Lower leg skin (tissue), 4 donors: ENCODE results near the gene PRKCE. TPM values are rescaled to one million over a fixed set of nuclear protein-coding genes. Genes with fewer than 3 reads are reported as not detected.

ENCODE experiments used
- DNase-seq, 2 donors: peaks; one replicate each; pipeline ENCODE4 v3.0.0-alpha.2; 2019; ENCODE audit warnings: low spot score in 2 of 2
- H3K4me3 ChIP-seq: fragments of 200-600 bp; sonication (generic); 2 replicates; pipeline ENCODE4 v1.5.1; 2017; ENCODE audit warnings: mild to moderate bottlenecking, low read depth; ENCODE audit not compliant: poor library complexity, severe bottlenecking
- POLR2A ChIP-seq, 2 donors: fragments of 450-650 bp; IDR thresholded peaks; one replicate each; pipeline ENCODE4 v1.6.1; 2016 to 2017; ENCODE audit warnings: antibody characterized with exemption in 2 of 2, mild to moderate bottlenecking in 1 of 2, moderate library complexity in 1 of 2
- WGBS, 2 donors: methylation state at CpG; one replicate each; pipeline ENCODE4 v1.1.5; 2018; 5-methylcytosine and 5-hydroxymethylcytosine counted together
- intact Hi-C: fragments of 100-400 bp; cut with DNase I; formaldehyde crosslinking; loops from one replicate; pipeline ENCODE4 v1.15.0; 2023; ENCODE audit warnings: low total_unique reads
- total RNA-seq, 4 donors: library from RNA; depleted of rRNA; stranded (reverse); fragments of >200 nt; gene quantifications; one replicate each; pipeline ENCODE4 v1.1.0, GENCODE V29; 2016
- TF ChIP-seq, protein P1 (sequence below), 3 donors: fragments of 450-650 bp; IDR thresholded peaks; one replicate each; pipeline ENCODE4 v1.5.1; 2016; ENCODE audit warnings: antibody characterized with exemption in 3 of 3, mild to moderate bottlenecking in 3 of 3, moderate library complexity in 2 of 3

Gene PRKCE
- total RNA-seq, 4 donors from 2014 or later: 3.5 to 10.3 (median 6.1) TPM

DNA sequence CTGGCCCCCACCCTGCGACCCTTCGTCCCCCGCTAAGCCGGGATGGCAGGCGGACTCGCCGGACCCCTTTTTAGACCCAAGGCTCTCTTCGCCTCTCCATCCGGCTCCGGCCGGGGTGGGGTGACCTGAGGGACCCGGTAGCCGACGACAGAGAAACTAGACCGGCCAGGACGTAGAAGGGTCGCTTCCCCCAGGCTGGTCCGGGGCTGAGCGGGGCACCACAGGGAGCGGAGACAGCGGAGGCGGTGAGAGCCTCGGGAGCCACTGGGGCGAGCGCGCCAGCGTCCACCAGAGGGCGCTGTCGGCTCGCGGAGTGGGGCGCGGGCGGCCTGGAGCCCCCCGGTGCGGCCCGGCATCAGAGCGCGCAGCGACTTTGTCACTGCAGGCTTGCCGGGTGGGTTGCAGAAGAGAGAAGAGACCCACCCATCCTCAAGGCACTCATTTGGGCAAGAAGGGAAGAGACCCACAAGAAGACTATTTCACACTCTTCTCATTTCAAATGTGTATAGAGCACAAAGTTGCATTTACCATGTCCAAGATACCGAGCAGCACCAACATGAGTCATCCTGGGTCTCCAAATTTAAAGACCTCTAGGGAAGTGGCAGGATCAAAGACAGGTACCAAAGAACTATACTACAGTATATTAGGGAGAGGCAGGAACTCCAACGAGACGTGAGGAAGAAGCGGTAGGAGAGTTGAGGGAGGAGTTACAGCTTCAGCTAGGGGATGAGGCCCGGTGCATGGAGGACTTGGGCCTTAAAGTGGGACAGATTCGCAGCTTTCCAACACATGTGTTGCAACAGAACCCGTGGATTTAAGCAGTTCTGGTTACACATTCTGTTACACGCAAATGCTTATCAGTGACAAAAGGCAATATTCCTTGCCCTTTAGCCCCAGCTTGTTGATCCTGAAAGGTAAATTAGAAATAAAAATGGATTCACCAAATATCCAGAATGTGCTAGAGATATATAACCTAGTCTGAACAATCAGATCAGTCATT lies 7.6 kb upstream of the PRKCE start:
- intact Hi-C loops: loop anchor here (2.0 to 10.0 kb wide), 2 partner anchors 131 to 295 kb away; no protein-coding TSS in a partner anchor
- DNase-seq: peak; percentile 43 to 91
- H3K4me3 ChIP-seq: peak overlapping the region; percentile 5
- TF ChIP-seq POLR2A (IDR thresholded peaks at IDR 0.05): no peak
- TF ChIP-seq, protein P1, sequence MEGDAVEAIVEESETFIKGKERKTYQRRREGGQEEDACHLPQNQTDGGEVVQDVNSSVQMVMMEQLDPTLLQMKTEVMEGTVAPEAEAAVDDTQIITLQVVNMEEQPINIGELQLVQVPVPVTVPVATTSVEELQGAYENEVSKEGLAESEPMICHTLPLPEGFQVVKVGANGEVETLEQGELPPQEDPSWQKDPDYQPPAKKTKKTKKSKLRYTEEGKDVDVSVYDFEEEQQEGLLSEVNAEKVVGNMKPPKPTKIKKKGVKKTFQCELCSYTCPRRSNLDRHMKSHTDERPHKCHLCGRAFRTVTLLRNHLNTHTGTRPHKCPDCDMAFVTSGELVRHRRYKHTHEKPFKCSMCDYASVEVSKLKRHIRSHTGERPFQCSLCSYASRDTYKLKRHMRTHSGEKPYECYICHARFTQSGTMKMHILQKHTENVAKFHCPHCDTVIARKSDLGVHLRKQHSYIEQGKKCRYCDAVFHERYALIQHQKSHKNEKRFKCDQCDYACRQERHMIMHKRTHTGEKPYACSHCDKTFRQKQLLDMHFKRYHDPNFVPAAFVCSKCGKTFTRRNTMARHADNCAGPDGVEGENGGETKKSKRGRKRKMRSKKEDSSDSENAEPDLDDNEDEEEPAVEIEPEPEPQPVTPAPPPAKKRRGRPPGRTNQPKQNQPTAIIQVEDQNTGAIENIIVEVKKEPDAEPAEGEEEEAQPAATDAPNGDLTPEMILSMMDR (IDR thresholded peaks at IDR 0.05): peak in 2 of 3 donors; percentile 11 to 91
- whole genome bisulfite sequencing, 2 donors: 14% methylated on average over 30 to 48 of the region's 49 CpGs

DNA sequence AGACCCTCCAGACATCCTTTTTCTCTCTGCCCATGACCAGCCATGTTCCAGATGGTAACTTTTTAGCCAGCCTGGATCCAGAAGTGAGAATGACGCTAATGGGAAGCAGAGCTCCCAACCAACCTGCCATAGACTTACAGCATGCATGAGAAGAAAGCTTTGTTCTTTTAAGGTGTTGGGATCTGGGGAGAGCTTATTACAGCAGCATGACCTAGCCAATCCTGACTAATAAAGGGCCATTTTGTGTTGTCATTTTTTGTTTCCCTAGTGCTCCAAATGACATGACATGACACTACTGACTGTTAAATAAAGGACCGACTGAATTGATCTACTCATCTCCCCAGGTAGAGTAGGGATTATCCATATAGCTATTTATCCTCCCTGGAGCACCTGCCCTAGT lies 5.2 kb upstream of the PRKCE start:
- no peak for DNase-seq
- TF ChIP-seq POLR2A (IDR thresholded peaks at IDR 0.05): no peak
- TF ChIP-seq, protein P1 (IDR thresholded peaks at IDR 0.05): no peak
- H3K4me3 ChIP-seq: no peak overlapping the region
- intact Hi-C loops: loop anchor here (10.0 kb wide), 1 partner anchor 129 kb away; no protein-coding TSS in a partner anchor
- 91 to 96% methylated on average over 2 of the region's 2 CpGs for WGBS, 2 donors

DNA sequence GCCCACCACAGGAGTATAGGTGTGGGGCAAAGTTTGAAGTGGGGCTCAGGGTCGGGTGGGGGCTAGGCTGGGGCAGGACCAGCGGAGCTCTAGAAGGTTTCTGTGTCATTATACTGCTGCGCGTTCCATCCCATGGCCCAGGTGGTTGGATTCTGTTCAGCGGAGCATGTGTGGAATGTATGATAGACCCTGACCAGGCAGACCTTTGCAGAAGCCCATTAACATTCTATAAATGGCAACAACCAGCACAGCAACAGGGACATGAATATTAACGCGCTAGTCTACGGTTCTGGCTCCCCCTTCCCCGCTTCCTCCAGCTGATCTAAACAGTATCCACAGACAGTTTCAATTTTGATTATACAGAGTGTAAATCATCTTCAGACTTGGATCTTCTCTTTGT lies 4.1 kb upstream of the PRKCE start:
- no peak for DNase-seq
- intact Hi-C loops: loop anchor here (10.0 kb wide), 1 partner anchor 127 kb away; no protein-coding TSS in a partner anchor
- no peak overlapping the region for H3K4me3 ChIP-seq
- TF ChIP-seq POLR2A (IDR thresholded peaks at IDR 0.05): no peak
- TF ChIP-seq, protein P1 (IDR thresholded peaks at IDR 0.05): no peak
- WGBS, 2 donors: 85 to 89% methylated on average over 9 of the region's 9 CpGs

DNA sequence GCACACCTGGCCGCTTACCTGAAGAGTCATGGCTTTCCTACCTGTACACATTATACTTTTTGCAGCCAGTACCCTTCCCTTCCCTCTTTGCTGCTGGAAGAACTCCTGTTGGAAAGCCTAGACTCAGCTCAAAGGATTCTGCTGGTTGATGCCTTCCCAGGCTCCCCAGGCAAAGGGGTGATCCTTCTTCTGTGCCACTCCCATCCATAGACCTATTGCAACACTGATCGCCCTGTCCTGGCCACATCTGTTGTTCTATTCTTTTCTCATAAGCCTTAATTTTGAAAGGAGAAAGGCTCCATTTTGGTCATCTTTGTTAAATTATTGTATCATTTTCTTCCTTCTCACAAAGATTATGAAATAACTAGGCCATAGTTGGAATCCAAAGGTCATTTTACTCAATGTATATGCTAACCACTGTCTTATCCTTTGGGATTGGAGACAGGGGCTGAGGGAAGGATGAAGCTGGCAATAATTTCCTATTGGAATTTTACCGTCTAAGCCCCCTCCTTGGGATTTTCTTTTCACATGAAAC lies 3.4 kb upstream of the PRKCE start:
- no peak overlapping the region for H3K4me3 ChIP-seq
- DNase-seq: no peak
- WGBS, 2 donors: 90 to 95% methylated on average over 3 of the region's 3 CpGs
- TF ChIP-seq, protein P1 (IDR thresholded peaks at IDR 0.05): no peak
- no peak for TF ChIP-seq POLR2A (IDR thresholded peaks at IDR 0.05)
- intact Hi-C loops: loop anchor here (10.0 kb wide), 1 partner anchor 127 kb away; no protein-coding TSS in a partner anchor

DNA sequence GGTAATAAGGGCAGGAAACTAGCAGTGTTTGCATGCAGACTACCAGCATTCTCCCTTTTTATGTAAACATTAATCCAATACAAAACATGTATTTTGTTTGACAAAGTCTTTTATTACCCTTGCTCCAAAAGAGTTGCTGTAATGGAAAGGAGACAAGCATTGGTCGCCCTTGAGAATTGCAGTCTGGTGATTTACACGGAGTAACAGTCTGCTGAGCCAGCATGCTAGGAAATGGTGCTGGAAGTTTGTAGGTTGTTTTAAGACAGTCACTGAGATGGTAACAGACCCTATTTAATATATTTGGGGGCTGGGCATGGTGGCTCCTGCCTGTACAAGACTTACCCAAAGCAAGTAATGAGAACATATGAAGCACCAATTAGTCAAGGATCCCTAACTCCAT lies 2.8 kb upstream of the PRKCE start:
- intact Hi-C loops: loop anchor here (10.0 kb wide), 1 partner anchor 126 kb away; no protein-coding TSS in a partner anchor
- no peak overlapping the region for H3K4me3 ChIP-seq
- DNase-seq: no peak
- 80 to 94% methylated on average over 2 of the region's 2 CpGs for WGBS, 2 donors
- TF ChIP-seq, protein P1 (IDR thresholded peaks at IDR 0.05): no peak
- TF ChIP-seq POLR2A (IDR thresholded peaks at IDR 0.05): no peak
